HG03460 (cell line): Measurements from ENCODE around the gene USP10.
A peak's percentile ranks its signal among the peaks of the same experiment; 100 is the strongest.
"Not testable (repeated sequence)": the region's sequence is repeated elsewhere in the genome, so short reads cannot be mapped to it uniquely, and the experiment has no call there.

Experiments
- ATAC-seq: cut with Tn5 transposase; IDR thresholded peaks from one replicate; pipeline ENCODE4 v1.9.1; 2021; ENCODE audit not compliant: unreplicated experiment

The USP10 gene

GRCh38 chr16:84673561-84673960 lies 26.2 kb upstream of the USP10 start:
- ATAC-seq = no peak

DNA sequence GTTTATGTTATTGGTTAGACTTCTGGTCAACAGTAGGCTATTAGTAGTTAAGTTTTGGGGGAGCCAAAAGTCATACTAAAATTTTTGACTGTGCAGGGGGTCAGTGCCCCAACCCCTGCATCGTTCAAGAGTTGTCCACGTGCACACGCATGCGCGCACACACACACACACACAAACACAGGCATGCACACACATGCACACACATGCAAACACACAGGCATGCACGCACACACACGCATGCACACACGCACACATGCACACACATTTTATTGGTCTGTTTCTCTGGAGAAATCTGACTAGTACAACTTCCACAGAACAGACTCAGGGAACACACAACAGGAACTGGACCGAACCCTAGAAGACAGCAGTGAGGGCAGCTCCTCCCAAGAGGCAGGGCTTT lies 24.4 kb upstream of the USP10 start:
- ATAC-seq = no peak

- no peak for ATAC-seq
Observed at GRCh38 chr16:84675884-84676283, 23.9 kb upstream of the USP10 start.

DNA sequence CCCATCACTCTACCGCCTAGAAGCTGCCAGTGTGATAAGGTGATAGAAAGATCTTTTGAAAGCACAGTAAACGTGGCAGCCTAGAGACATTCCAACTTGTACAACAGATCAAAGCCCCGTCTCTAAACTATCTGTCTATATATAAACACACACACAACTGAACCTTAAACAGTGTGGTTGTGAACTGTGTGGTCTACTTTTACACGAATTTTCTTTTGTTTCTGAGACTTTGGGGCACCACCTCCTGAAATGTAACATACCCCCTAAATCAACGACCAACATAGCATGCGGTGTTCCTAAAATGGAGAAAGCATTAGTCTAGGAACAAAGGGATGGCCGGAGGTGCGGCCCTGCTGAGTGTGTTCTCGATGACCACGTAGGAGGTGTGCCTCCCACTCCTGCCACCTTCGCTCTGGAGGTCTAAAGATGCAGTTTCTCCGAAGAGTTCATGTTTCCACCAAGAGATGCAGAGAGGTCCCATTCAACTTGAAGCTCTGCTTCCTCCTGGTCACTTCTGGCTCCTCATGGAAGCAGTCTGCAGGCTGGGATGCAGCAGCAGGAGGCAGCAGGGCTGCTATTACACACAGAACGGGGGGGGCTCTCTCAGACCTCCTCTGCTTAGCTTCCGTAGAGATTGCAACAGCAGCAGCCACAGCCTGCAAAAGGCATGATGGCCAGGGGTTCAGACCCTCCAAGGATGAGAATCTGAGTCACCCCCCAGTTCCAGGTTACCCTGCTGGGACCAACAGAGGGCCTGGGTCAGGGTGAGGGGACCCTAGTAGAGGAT lies 22.6 kb upstream of the USP10 start:
- no peak for ATAC-seq

DNA sequence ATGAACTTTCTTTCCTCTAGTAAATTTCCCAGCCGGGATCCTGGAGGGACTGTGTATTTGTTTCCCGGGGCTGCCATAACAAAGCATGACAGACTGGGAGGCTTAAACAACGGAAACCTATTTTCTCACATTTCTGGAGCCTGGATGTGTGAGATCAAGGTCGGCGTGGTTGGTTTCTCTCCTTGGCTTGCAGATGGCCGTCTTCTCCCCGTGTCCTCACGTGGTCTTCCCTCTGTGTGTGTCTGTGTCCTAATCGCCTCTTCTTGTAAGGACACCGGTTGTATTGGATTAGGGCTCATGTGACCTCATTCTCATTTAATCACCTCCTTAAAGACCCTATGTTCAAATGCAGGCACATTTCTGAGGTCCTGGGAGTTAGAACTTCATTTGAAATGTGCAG lies 22.0 kb upstream of the USP10 start:
- no peak for ATAC-seq

- no peak for ATAC-seq
Observed at GRCh38 chr16:84678541-84678940, 21.3 kb upstream of the USP10 start.

GRCh38 chr16:84680165-84680842 lies 19.5 kb upstream of the USP10 start:
- no peak for ATAC-seq

DNA sequence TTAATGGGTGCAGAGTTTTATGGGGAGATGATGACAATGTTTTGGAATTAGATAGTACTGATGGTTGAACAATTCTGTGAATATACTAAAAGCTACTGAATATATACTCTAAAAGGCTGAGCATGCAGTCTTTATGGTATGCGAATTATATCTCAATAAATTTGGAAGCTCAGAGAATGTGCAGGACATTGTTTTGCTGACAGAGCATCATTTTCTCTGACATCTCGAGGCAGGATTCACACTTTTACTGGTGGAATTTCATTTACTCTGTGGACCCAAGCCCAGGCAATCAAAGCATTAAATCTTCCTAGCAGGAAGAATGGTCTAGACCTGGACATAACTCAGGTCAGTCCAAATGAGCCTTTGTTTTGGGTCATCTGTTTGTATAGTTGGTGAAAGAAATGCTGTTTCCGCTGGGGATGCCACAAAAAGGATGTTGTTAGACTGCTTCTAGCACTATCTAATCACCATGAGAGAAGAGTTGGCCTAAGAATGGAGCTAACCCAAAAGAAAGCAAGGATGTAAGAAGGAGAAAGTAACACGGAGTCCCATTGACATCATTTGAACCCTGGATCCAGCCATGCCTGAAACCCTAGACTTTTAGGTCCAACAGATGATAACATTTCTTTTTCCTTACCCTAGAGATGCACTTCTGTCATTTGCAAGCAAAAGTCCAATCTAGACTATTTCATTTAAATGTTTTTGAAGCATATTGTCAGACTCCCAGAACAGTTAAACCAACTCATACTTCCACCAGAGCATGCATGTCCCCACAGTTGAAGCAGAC lies 18.8 kb upstream of the USP10 start:
- ATAC-seq = no peak

GRCh38 chr16:84683691-84684591 lies 15.9 kb upstream of the USP10 start:
- no peak for ATAC-seq

GRCh38 chr16:84684592-84684965 lies 15.2 kb upstream of the USP10 start:
- ATAC-seq = no peak

GRCh38 chr16:84685210-84685609 lies 14.6 kb upstream of the USP10 start:
- ATAC-seq = no peak

GRCh38 chr16:84686707-84687298 lies 13.0 kb upstream of the USP10 start:
- ATAC-seq = no peak

GRCh38 chr16:84687715-84688114 lies 12.1 kb upstream of the USP10 start:
- ATAC-seq = peak; percentile 77

GRCh38 chr16:84688163-84688562 lies 11.6 kb upstream of the USP10 start:
- not testable (repeated sequence) for ATAC-seq

DNA sequence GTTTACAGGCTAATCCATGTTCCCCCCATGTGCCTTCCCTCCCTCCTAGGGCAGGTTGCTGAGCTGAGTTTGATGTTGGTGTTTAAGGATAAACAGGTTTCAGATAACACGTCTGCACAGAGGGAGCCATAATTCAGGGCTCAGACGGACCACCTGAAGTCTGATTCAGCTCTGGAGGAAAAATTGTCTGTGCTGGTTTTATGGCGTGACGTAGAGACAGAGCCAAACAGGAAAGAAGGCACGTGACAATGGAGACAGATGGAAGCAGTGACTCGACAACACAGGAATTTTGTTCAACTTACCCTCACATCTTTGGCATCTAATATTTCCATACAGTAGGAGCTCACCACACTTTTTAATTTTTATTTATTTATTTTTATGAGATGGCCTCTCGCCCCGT lies 10.7 kb upstream of the USP10 start:
- ATAC-seq = no peak

- no peak for ATAC-seq
Observed at GRCh38 chr16:84690088-84690819, 9.5 kb upstream of the USP10 start.

GRCh38 chr16:84692451-84693214 lies 7.2 kb upstream of the USP10 start:
- ATAC-seq = no peak

DNA sequence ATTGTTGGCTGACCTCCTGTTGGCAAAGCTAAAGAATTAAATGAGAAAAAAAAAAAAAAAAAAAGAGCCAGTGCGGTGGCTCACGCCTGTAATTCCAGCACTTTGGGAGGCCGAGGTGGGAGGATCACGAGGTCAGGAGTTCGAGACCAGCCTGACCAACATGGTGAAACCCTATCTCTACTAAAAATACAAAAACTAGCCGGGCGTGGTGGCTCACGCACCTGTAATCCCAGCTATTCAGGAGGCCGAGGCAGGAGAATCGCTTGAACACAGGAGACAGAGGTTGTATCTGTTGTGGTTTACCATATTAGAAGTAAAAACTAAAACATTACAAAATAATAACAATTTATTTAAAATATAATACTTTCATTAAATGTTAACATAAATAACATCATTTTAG lies 5.9 kb upstream of the USP10 start:
- not testable (repeated sequence) for ATAC-seq

DNA sequence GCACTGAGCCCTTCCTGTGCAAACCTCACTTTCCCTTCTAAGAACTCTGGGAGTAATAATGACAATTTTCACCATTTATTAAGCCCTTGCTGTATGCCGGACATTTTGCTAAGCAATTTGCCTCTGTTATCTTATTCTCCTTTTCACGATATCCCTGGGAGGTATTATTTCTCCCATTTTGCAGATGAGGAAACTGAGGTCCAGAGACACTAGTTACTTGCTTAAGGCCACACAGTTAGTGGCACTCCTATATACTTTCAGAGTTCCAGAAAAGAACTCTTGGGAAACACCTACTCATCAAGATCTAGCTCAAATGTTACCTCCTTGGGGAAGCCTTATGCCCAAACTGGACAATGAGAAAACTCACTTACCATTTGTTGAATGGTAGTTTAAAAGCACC lies 4.8 kb upstream of the USP10 start:
- ATAC-seq = no peak
